ENCODE data around the gene BEND6.
"Not testable (repeated sequence)": the region's sequence is repeated elsewhere in the genome, so short reads cannot be mapped to it uniquely, and the experiment has no call there.

Gene BEND6

DNA sequence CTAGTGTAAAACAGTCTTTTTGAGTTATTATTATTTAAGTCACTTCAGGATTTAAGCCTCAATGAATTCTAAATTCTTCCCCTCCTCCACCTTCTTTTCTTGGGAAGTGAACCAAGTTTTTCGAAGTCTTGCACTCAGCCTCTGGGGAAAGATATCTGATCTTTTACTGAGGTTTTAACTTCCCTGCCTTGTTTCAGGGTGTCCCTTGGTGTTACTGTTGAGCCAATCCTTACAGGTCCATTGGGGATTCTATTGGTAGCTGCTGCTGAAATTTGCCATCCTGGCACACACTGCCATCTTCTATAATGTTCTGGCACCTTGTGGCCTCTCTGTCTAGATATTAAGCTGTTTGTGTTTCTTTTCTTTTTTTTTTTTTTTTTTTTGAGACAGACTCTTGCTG lies 31.7 kb downstream of the BEND6 start:
- DNase-seq, result no peak

DNA sequence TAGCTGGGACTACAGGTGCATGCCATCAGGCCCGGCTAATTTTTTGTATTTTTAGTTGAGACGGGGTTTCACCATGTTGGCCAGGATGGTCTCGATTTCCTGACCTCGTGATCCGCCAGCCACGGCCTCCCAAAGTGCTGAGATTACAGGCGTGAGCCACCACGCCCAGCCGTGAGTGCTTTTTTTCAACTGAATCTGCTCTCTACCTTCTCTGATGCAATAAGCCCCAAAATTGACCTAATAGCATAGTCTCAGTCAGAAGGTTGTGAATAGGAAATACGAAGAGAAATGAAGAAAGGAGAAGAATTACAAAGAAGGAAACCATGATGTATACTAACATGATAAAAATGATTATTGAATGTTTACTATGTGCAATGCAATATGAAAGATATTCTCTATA lies 33.2 kb downstream of the BEND6 start:
- DNase-seq, result no peak

DNA sequence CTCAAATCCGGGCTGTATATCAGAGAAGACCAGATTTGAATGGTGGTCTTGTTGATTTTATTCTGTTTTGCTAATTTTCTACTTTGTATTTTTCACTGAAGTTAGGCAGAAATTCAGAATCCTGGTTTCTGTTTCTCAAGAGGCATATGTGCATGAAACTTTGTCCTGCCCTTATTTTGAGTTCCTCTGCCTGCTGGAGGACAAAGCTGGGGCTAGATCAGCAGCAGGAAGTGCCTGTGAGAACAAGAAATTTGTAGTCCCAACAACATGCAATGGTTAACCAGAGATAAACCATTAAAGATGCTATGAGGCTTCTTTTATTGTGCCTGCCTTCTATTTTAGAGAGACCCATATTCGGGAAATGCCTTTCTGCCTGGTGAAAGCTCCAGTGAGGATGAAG lies 37.1 kb downstream of the BEND6 start:
- no peak for DNase-seq

DNA sequence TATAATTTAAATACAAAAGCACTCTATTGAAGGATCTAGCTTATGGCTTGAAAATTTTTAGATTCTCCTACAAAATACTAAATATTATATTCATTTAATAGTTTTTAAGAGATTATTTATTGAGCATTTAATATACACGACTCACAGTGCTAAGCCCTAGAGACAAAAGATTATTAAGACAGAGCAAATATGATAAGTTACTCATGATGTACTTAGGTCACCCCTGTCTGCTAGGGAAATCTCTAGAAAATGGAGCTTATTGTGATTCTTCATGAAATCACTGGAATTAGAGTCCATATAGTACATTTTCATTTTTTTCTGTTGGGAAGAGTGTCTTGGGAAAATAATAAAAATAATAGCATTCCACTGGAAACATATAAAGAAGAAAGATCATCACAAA lies 37.8 kb downstream of the BEND6 start:
- DNase-seq, result no peak

DNA sequence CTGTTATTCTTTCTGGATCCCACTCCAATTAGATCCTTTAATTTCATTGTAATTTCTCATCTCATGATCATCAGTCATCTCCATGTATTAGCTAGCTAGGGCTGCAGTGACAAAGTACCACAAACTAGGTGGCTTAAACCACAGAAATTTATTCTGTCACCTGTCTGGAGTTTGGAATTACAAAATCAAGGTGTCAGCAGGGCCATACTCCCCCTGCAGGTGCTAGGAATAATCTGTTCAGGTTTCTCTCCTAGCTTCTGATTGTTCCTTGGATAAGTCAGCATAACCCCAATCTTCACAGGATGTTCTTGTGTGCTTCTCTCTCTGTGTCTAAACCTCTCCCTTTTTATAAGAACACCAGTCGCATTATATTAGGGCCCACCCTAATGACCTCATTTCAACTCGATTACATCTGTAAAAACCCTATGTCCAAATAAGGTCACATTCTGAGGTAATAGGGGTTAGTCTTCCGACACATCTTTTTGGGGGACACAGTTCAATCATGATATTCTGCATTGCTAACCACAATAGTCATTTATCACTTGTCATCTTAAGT lies 40.5 kb downstream of the BEND6 start:
- DNase-seq, result no peak

DNA sequence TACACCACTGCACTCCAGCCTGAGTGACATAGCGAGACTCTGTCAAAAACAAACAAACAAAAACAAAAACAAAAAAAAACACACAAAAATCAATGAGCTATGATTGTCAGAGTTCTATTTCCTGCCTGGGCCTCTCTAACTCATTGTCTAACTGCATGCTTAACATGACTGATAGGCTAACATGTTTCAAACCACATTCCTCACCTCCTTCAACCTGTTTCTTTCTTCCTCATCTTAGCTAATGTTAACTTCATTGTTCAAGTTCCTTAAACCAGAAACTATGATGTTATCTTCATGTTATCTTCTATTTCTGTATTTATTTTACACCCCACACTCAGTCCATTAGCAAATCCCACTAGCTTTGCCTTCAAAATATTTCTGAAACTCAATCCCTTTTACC lies 41.5 kb downstream of the BEND6 start:
- DNase-seq, result no peak

DNA sequence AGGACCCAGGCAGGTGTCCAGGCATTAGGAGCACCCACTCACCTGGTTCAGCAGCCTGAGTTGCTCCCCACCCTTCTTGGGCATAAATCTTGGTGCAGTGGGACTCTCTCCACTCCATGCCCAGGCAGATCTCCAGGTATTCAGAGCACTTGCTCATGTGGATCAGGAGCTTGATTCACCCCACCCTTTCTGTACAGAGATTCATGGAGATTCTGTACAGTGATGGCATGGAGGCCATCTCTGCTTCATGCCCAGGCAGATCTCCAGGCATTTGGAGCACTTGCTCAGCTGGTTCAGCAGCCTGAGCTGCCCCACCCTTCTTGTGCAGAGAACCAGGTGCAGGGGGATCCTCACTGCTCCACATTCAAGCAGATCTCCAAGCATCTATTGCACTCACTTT lies 44.1 kb downstream of the BEND6 start:
- DNase-seq, result no peak

DNA sequence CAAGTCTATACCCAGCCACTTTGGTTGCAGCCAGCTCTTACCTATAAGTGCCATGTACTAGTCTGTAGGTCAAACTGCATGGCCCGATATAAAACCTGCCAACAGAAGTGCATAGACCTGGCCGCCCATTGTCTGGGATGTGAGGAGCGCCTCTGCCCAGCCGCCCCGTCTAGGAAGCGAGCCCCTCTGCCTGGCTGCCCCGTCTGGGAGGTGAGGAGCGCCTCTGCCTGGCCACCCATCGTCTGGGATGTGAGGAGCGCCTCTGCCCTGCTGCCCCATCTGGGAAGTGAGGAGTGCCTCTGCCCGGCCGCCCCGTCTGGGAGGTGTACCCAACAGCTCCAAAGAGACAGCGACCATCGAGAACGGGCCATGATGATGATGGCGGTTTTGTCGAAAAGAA lies 44.8 kb downstream of the BEND6 start:
- DNase-seq, result not testable (repeated sequence)

DNA sequence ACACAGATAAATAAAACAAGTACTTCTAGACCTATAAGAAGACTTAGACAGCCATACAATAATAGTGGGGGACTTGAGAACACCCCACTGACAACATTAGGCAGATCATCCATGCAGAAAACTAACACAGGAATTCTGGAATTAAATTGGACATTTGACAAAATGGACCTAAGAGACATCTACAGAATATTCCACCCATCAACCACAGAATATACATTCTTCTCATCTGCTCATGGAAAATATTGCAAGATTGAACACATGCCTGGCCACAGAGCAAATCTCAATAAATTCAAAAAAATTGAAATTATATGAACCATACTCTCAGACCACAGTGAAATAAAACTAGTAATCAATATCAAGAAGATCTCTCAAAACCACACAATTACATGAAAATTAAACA lies 47.3 kb downstream of the BEND6 start:
- no peak for DNase-seq

DNA sequence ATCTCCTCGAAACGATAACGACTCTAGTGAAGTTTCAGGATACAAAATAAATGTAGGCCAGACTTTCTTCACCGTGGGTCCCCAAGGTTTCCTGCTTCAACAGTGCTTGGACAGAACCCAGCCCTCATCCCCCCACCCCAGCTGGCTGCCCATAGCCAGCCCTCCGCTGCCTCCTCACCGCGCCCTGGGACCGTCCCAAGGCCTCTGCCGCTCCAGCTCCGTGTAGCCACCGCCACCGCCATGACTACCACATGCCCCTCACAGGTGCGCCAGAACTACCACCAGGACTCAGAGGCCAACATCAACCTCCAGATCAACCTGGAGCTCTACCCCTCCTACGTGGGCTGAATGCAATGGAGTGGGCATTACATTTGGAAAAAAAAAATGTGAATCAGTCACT lies 49.4 kb downstream of the BEND6 start:
- DNase-seq, result no peak

DNA sequence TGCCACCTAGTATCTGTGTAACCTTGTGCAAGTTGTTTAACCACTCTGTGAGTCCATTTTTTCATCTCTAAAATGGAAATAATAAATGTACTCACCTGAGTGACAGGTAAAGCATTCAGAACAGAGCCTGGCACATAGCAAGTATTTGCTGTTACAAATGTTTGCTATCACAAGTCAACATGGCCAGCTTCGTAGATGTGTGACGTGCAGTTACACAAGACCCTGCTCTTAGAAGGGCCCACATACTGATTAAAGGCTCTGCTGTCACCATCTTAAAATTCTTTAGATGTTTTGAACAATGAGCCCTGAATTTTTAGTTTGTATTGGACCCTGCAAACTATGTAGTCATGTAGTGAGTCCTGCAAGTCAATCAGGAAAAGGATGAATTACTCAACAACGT lies 51.2 kb downstream of the BEND6 start:
- DNase-seq, result no peak

DNA sequence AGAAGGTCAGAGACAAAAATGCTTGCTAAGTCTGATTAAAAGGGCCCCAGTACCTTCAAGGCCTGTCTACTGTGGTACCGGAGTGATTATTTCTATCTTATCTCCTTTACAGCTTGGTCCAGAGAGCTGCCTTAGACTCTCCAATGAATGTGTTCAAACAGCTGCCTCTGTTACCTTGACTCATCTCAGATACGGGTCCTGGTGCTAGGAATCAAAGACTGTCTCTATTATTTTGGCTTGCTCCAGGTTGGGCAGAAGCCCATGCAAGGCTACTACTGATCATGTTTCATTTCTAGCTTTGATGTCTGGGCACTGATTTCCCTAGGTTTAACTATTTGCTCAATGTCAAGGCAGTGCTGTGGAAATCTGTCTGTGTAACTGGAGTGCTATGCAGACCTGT lies 53.2 kb downstream of the BEND6 start:
- DNase-seq, result not testable (repeated sequence)

DNA sequence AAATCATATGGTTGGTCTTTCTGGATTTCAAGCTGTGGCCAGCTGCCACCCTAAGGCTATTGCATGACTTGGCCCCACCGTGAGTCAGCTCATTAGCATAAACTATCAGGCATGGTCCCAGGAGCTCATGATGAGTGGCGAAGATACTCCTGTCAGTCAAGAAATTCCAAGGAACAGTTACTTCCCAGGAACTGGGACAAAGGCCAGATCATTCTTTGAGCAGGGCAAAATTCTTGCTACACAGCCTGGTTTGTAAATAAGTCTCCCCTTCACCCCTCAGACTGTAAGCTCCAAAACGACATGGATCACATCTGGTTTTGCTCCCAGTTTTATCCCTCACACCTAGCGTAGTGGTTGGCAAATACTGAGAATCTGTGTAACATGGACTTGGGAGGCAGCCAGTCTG lies 58.6 kb downstream of the BEND6 start:
- no peak for DNase-seq

DNA sequence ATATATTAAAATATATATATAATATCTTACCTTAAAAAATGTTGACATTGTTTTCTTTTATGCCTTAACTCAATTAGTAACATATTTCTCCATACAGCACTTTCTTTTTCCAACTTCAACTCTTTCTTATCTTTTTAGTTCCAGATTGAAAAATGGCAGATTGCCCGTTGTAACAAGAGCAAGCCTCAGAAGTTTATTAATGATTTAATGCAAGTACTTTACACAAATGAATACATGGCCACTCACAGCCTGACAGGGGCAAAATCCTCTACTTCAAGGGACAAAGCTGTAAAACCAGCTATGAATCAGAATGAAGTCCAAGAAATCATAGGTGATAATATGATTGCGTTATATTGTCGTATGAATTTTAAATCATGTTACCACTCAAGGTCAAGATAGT lies 62.2 kb downstream of the BEND6 start:
- DNase-seq, result no peak

DNA sequence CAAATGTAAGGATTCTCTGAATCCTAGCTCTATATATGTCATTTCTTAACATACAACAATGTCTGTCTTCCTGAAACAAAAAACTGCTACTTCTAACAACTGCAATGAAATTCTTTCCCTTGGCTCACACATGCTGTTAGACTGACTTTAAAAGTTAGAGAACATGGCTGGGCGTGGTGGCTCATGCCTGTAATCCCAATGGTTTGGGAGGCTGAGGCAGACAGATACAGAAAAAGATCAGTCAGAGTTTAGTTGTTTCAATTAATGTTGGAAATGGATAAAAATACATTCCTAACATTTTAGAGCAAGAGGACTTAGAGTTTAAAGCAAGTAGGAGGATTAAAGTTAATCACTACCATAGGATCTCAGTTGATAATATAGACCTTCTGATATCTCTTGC lies 62.9 kb downstream of the BEND6 start:
- DNase-seq, result no peak

DNA sequence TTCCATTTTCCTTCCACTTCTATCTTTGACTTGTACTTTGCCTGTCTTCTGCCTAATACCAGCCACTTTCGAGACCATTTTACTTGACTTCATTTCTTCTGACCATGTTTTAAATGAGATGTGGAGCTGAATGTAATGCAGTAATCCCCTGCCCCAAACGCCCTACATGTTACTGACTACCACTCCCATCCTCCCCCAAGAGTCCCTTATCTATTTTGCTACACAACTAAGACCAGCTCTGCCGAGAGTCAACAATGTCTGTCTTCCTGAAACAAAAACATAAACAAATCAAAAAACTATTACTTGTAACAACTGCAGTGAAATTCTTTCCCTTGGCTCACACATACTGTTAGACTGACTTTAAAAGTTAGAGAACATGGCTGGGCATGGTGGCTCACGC lies 64.5 kb downstream of the BEND6 start:
- no peak for DNase-seq

DNA sequence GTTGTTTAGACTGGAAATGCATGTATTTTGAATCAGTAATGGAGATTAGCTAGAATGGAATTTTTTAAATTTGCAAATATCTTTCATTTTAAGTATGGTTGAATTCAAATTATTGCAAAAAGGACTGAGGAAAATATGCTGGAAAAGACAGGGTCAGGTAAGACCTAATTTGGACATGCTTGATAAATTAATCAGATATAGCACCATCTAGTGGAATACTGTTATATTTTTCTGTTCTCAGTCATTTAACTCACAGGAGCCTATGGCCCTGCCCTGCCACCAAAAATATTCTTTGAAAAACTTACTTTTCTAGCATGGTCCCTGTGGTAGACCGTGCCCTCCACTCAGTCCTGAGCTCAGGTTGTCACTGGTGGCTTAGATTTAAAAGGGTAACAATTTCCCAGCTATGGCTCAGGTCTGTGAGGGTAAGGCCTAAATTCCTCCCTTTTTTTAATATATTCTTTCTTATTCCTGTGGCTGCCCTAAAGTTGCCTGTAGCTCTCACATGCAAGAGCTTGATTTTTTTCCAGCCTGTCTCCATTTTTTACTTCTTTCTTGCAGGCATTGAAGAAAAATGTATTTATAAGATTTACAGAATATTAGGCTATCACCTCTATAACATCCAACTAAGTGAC lies 66.3 kb downstream of the BEND6 start:
- peak; percentile 60 for DNase-seq

DNA sequence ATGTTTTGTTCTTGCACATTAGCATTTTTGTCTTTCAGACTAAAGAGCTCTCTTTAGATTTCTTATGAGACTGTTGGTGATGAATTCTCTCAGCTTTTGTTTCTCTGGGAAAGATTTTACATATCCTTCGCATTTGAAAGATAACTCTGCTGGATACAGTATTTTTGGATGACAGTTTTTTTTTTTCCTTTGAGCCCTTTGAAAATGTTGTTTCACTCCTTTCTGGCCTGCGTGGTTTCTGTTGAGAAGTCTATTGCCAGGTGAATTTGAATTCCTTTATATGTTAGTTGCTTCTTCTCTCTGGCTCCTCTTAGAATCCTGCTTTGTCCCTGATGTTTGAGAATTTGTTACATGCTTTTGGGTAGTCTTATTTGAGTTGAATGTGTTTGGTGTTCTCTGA lies 69.4 kb downstream of the BEND6 start:
- no peak for DNase-seq

DNA sequence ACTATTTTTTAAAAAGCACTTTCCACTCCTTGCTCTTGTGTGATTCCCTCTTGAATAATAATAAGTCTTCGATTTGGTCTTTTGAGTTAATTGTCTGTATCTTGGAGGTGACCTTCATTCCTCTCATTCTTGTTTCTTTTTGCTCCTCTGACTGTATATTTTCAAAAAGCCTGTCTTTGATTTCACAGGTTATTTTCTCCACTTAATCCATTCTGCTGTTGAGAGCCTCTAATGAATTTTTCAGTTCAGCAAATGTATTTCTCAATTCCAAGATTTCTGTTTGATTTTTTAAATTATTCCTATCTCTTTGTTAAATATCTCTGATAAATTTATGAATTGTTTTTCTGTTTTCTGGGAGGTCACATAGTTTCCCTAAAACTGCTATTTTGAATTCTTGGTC lies 69.9 kb downstream of the BEND6 start:
- DNase-seq, result no peak

DNA sequence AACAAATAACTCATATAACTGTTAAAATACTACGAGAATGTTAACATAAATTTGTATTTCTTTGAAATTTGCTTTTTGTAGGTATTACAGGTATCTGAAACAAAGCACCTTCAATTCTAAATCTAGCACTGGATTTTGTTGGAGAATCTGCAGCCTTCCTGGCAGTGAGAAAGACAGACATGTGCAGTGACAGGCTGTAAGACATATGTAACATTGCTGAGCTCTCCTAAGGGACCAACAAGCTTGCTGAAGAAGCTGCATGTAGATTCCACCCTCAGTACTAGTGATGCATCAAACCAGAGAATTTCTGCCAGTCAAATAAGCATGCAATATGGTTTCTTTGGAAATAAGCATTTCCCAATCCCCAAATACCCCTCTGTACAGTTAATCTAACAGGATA lies 71.1 kb downstream of the BEND6 start:
- DNase-seq, result no peak

DNA sequence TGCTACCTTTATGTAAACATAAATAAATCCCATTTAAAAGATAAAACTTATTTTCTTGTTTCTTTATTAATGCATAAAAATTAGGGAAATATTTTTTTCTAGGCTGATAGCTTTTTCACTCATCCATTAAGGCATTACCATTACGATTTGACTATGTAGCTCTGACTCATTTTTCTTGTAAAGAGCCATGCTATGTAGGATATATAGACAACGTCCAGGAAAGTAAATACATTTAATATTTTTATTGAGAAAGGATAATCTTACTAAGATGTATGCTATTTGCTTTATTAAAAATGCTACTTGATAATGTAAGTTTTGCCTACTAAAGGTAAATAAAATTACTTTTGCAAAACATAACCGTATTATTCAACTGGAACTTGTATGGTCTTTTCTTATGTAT lies 72.4 kb downstream of the BEND6 start:
- DNase-seq, result no peak

DNA sequence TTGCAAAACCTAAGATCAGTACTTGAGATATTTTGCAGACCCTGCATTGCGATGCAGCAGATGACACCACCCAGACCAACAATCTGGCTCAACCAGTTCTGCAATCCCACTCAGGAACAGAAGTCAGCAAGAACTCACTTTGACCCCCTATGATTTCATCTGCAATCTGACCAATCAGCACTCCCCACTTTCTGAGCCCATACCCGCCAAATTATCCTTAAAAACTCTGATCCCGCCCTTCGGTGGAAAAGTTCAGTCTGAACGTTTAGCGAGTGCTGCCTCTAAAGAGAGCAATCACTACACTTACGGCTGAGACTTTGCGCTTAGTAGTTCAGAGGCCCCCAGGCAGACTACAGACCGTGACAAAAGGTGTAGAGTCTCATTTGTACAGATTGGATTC lies 74.3 kb downstream of the BEND6 start:
- DNase-seq, result no peak

DNA sequence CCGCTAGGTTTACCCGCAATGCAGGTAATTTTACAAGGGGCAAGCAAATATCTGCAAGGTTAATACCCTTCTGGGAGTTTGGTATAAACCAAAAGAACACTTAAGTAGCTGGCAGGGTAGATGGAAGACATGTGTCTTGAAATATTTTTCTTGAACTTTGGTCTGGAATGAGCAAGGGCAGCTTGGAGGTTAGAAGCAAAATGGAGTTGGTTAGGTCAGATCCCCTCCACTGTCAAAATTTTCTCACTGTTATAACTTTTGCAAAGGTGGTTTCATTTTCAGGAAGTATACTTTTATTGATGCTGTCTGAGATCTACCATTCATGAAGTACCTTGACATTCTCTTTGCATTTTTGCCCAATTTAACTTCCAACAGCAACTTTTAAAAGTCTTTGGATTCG lies 78.3 kb downstream of the BEND6 start:
- no peak for DNase-seq

DNA sequence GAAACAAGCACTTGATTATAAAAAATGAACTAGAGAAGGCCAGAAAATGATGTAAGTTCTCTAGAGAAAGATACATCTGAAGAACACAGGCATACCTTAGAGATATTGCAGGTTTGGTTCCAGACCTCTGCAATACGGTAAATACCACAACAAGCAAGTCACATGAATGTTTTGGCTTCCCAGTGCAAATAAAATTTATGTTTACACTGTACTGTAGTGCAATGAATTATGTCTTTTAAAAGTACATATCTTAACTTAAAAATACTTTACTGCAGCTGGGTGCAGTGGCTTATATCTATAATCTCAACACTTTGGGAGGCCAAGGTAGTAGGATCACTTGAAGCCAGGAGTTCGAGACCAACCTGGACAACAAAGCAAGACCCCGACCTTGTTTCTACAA lies 80.6 kb downstream of the BEND6 start:
- no peak for DNase-seq

DNA sequence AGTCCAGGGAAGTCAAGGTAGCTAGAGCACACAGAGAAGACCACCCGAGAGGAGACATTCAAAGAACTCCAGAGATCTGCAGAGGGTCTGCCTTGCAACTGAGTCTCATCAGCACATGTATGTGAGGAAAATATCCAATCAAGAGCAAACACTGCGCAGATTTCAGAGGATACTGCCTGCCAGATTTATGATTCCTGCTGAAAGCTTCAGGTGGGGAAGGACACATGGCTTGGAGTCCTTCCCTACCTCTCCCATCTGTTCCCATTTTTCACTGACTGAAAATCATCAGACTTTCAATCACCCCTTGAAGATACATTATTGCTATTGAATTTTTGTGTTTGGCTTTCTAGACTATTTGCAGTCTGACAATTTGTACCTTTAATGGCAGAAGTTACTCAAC lies 84.0 kb downstream of the BEND6 start:
- no peak for DNase-seq

DNA sequence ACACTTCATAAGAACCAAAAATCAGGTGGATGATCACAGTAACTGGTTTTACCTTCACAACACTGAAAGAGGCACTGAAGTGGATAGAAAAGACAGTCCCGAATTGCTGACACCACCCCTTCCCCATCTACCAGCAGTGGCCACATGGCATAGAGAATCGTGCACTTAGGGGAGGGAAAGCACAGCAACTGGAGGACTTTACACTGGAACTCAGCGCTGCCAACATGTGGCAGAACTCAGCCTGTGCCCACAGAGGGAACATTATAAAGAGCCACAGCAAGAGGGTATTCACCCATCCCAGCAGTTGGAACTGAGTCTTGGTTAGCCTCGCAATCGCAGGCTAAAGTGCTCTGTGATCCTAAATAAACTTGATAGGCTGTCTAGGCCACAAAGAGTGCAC lies 85.1 kb downstream of the BEND6 start:
- no peak for DNase-seq

Data from DMS79 treated with DMSO at 0.1 percent for 48 hours (cell line).